ENCODE measurements around the gene RELL1.

GRCh38 chr4:37735578-37735977 is 49.4 kb upstream of the RELL1 start:
- TF ChIP-seq CTCF (conservative IDR thresholded peaks at IDR 0.05) (no peak), ZFX (IDR thresholded peaks at IDR 0.05) (no peak)
